ENCODE data around the gene CHMP2B. TPM values are rescaled to one million over a fixed set of nuclear protein-coding genes. Genes with fewer than 3 reads are reported as not detected.

The CHMP2B gene
- total RNA-seq, 1 experiment from 2014 or later, result 54.3 TPM

GRCh38 chr3:87287011-87287410, 59.9 kb downstream of the CHMP2B start:
- ATAC-seq, result no peak
- Histone ChIP-seq H3K9me3 (ENCODE audit: control insufficient read depth in 1 of 2, insufficient read depth in 1 of 2, low read depth in 1 of 2, low read length in 2 of 2) (no peaks in the 10 kb centered on the region), H3K4me2 (ENCODE audit: low read length) (no peak overlapping the region), H2AFZ (ENCODE audit: low read depth, low read length, poor library complexity, severe bottlenecking) (no peak overlapping the region), H3K4me3 (replicated peaks in 1 of 2; ENCODE audit: low read depth in 1 of 2, low read length in 2 of 2) (no peak overlapping the region), H3K27me3 (ENCODE audit: insufficient read depth, low read length) (no peaks in the 10 kb centered on the region), H3K36me3 (ENCODE audit: control insufficient read depth in 1 of 2, insufficient read depth in 2 of 2, low read length in 2 of 2) (no peaks in the 10 kb centered on the region), H3K79me2 (ENCODE audit: insufficient read depth, low read length) (no peaks in the 10 kb centered on the region), H3K4me1 (ENCODE audit: control insufficient read depth in 1 of 2, insufficient read depth in 2 of 2, low read length in 2 of 2) (no peaks in the 10 kb centered on the region), H3K27ac (ENCODE audit: low read depth, low read length) (no peak overlapping the region), H3K9me2 (ENCODE audit: insufficient read depth) (no peaks in the 10 kb centered on the region), H3K9ac (ENCODE audit: low read length) (no peak overlapping the region), H4K20me1 (ENCODE audit: insufficient read depth) (no peaks in the 10 kb centered on the region)
- RAD21 ChIA-PET (ENCODE audit: low non-redundant PET in 1 of 2, low total read pairs in 2 of 2, uncharacterized antibody in 2 of 2, unreplicated experiment in 2 of 2), result no interaction called here
- CTCF ChIA-PET, result interaction anchor here (1.4 kb wide), 1 partner anchor 64 kb away, joined by 3 read pairs; no protein-coding TSS in a partner anchor
- BruUV-seq (replicated peaks), result no TSS peak
- TF ChIP-seq YY1 (IDR thresholded peaks at IDR 0.05; ENCODE audit: extremely low read depth, insufficient replicate concordance, low read depth, low read length) (no peak), ZNF274 (IDR thresholded peaks at IDR 0.05; ENCODE audit: low read depth, low read length) (no peak)
- POLR2A ChIA-PET, result no interaction called here
- intact Hi-C loops (cut with micrococcal nuclease), result no loop called here
- DNase-seq (ENCODE audit: low read depth, low spot score), result no peak

GRCh38 chr3:87288446-87288845, 61.3 kb downstream of the CHMP2B start:
- ChIA-PET RAD21 (ENCODE audit: low non-redundant PET in 1 of 2, low total read pairs in 2 of 2, uncharacterized antibody in 2 of 2, unreplicated experiment in 2 of 2) (no interaction called here), CTCF (no interaction called here), POLR2A (no interaction called here)
- H3K27ac ChIP-seq (ENCODE audit: low read depth, low read length), result no peak overlapping the region
- ATAC-seq, result no peak
- H3K27me3 ChIP-seq (ENCODE audit: insufficient read depth, low read length), result no peaks in the 10 kb centered on the region
- H3K9me3 ChIP-seq (ENCODE audit: control insufficient read depth in 1 of 2, insufficient read depth in 1 of 2, low read depth in 1 of 2, low read length in 2 of 2), result no peaks in the 10 kb centered on the region
- no peak overlapping the region for H3K4me3 ChIP-seq (replicated peaks in 1 of 2; ENCODE audit: low read depth in 1 of 2, low read length in 2 of 2)
- no peak overlapping the region for H3K9ac ChIP-seq (ENCODE audit: low read length)
- H3K4me2 ChIP-seq (ENCODE audit: low read length), result no peak overlapping the region
- no peak for TF ChIP-seq SRF (IDR thresholded peaks at IDR 0.05; ENCODE audit: low read depth)
- TF ChIP-seq EZH2 (IDR thresholded peaks at IDR 0.05), result no peak
- no peak for TF ChIP-seq REST (IDR thresholded peaks at IDR 0.05; ENCODE audit: low read depth)
- no peak for TF ChIP-seq POLR2AphosphoS5 (IDR thresholded peaks at IDR 0.05; ENCODE audit: low read depth, low read length)
- no peak for TF ChIP-seq SP1 (IDR thresholded peaks at IDR 0.05; ENCODE audit: low read depth)
- no peak for TF ChIP-seq SIN3A (IDR thresholded peaks at IDR 0.05; ENCODE audit: low read depth)
- TF ChIP-seq ZFX (IDR thresholded peaks at IDR 0.05), result no peak
- TF ChIP-seq FOSL1 (IDR thresholded peaks at IDR 0.05; ENCODE audit: low read depth), result no peak
- TF ChIP-seq ELF1 (IDR thresholded peaks at IDR 0.05; ENCODE audit: borderline replicate concordance, low read depth), result no peak
- TF ChIP-seq ATF3 (IDR thresholded peaks at IDR 0.05), result no peak
- no peak for TF ChIP-seq JUND (IDR thresholded peaks at IDR 0.05)
- no peak for TF ChIP-seq POLR2A (IDR thresholded peaks at IDR 0.05; ENCODE audit: borderline replicate concordance, extremely low read depth, insufficient read depth, insufficient read length)
- no peak for TF ChIP-seq ZNF274 (IDR thresholded peaks at IDR 0.05; ENCODE audit: low read depth, low read length)
- TF ChIP-seq EGR1 (IDR thresholded peaks at IDR 0.05; ENCODE audit: low read depth), result no peak
- TF ChIP-seq YY1 (IDR thresholded peaks at IDR 0.05; ENCODE audit: extremely low read depth, insufficient replicate concordance, low read depth, low read length), result no peak
- no peak for TF ChIP-seq TCF7L2 (IDR thresholded peaks at IDR 0.05; ENCODE audit: borderline replicate concordance, extremely low read depth, insufficient read depth, insufficient read length)
- H3K79me2 ChIP-seq (ENCODE audit: insufficient read depth, low read length), result no peaks in the 10 kb centered on the region
- no peak overlapping the region for H2AFZ ChIP-seq (ENCODE audit: low read depth, low read length, poor library complexity, severe bottlenecking)
- H4K20me1 ChIP-seq (ENCODE audit: insufficient read depth), result no peaks in the 10 kb centered on the region
- H3K9me2 ChIP-seq (ENCODE audit: insufficient read depth), result no peaks in the 10 kb centered on the region
- no peaks in the 10 kb centered on the region for H3K36me3 ChIP-seq (ENCODE audit: control insufficient read depth in 1 of 2, insufficient read depth in 2 of 2, low read length in 2 of 2)
- intact Hi-C loops (cut with micrococcal nuclease), result no loop called here
- DNase-seq (ENCODE audit: low read depth, low spot score), result no peak
- H3K4me1 ChIP-seq (ENCODE audit: control insufficient read depth in 1 of 2, insufficient read depth in 2 of 2, low read length in 2 of 2), result no peaks in the 10 kb centered on the region
- no TSS peak for BruUV-seq (replicated peaks)

Data from HCT116 (cell line).